ENCODE measurements around the gene MPI. TPM values are rescaled to one million over a fixed set of nuclear protein-coding genes. Genes with fewer than 3 reads are reported as not detected.
"Not testable (repeated sequence)": the region's sequence is repeated elsewhere in the genome, so short reads cannot be mapped to it uniquely, and the experiment has no call there.

The MPI gene
- total and polyA plus RNA-seq, 10 of the 15 experiments (the other 5 are each of a cell fraction or from before 2014, with no cell fraction given): 35.6 to 93.9 (median 44.1) TPM

- TF ChIP-seq CTCF (IDR thresholded peaks at IDR 0.05 in 2 of 3, conservative IDR thresholded peaks at IDR 0.05 in 1 of 3; ENCODE audit: control insufficient read depth in 2 of 3, extremely low read depth in 1 of 3, insufficient read depth in 1 of 3, low read depth in 3 of 3, low read length in 3 of 3): peak in 2 of 3 experiments; percentile 13 to 21; a peak in 1 of 6 replicates
- POLR2A ChIA-PET: interaction anchor here (1.0 to 1.4 kb wide), 6 partner anchors 13 to 156 kb away, joined by 3 to 7 read pairs (median 4); partner anchors contain the start of gene FAM219B
- Histone ChIP-seq H3K4me3 (peak overlapping the region; percentile 54), H3K4me2 (ENCODE audit: control insufficient read depth, insufficient read depth) (peak overlapping the region; percentile 31; the same call in 1 of the 2 replicates), H3K4me1 (ENCODE audit: control insufficient read depth, insufficient read depth, low read length) (peaks cover 12% of the 10 kb centered on the region), H3K79me2 (ENCODE audit: control insufficient read depth, insufficient read depth, low read length) (peaks cover 71% of the 10 kb centered on the region)
- H3K9me3 ChIP-seq (replicated peaks; ENCODE audit: control insufficient read depth, insufficient read depth, low read length); DNase-seq (ENCODE audit: low read depth, low spot score); in situ Hi-C loops (cut with MboI); H3K27me3 ChIP-seq (replicated peaks in 1 of 2; ENCODE audit: control insufficient read depth in 2 of 2, insufficient read depth in 2 of 2, low read length in 1 of 2); H4K20me1 ChIP-seq (ENCODE audit: control insufficient read depth, insufficient read depth); BruUV-seq (replicated peaks); H3K9ac ChIP-seq (ENCODE audit: control insufficient read depth, insufficient read depth, low read length); ATAC-seq; FAIRE-seq; H2AFZ ChIP-seq (ENCODE audit: control insufficient read depth, low read depth, low read length); H3K36me3 ChIP-seq (ENCODE audit: control insufficient read depth in 2 of 2, insufficient read depth in 2 of 2, low read length in 1 of 2); H3K27ac ChIP-seq (ENCODE audit: control insufficient read depth, insufficient read depth): not testable (repeated sequence)
- CTCF ChIA-PET: interaction anchor here (0.7 to 2.9 kb wide), 9 partner anchors 15 to 164 kb away, joined by 3 to 19 read pairs (median 5); partner anchors contain the start of gene FAM219B
- intact Hi-C loops (cut with micrococcal nuclease; ENCODE audit: unreplicated experiment): loop anchor here (10.0 kb wide), 1 partner anchor 710 kb away; the partner anchor contains the start of genes IMP3 and SNX33
- RAD21 ChIA-PET (ENCODE audit: unreplicated experiment): interaction anchor here (0.6 to 1.9 kb wide), 6 partner anchors 29 to 239 kb away, joined by 3 to 7 read pairs (median 6); partner anchors contain the start of genes EDC3 and FAM219B
- SMC1A ChIA-PET (ENCODE audit: uncharacterized antibody, unreplicated experiment): interaction anchor here (0.8 to 2.7 kb wide), 9 partner anchors 15 to 159 kb away, joined by 3 to 9 read pairs (median 3); no protein-coding TSS in a partner anchor
- WGBS (ENCODE audit: insufficient coverage, insufficient replicate concordance, low lambda C conversion rate, missing lambda C conversion rate): 76% methylated on average over 3 of the region's 3 CpGs
Measured at GRCh38 chr15:74935193-74935592, 45.4 kb downstream of the MPI start.

- ChIA-PET SMC1A (ENCODE audit: uncharacterized antibody, unreplicated experiment) (no interaction called here), CTCF (interaction anchor here (0.6 to 0.9 kb wide), 2 partner anchors 39 to 92 kb away, joined by 3 read pairs; no protein-coding TSS in a partner anchor), POLR2A (interaction anchor here (0.6 to 1.2 kb wide), 4 partner anchors 58 to 86 kb away, joined by 3 to 4 read pairs (median 3); partner anchors contain the start of genes PPCDC and SCAMP5), RAD21 (ENCODE audit: unreplicated experiment) (interaction anchor here (1.0 to 1.6 kb wide), 2 partner anchors 35 to 149 kb away, joined by 3 to 8 read pairs; no protein-coding TSS in a partner anchor)
- ATAC-seq (no peak), DNase-seq (ENCODE audit: low read depth, low spot score) (no peak), FAIRE-seq (no peak)
- Histone ChIP-seq H2AFZ (ENCODE audit: control insufficient read depth, low read depth, low read length) (peak overlapping the region; percentile 67; the same call in 1 of the 2 replicates), H3K79me2 (ENCODE audit: control insufficient read depth, insufficient read depth, low read length) (peaks cover 54% of the 10 kb centered on the region), H3K36me3 (ENCODE audit: control insufficient read depth in 2 of 2, insufficient read depth in 2 of 2, low read length in 1 of 2) (no peaks in the 10 kb centered on the region), H3K4me1 (ENCODE audit: control insufficient read depth, insufficient read depth, low read length) (peaks cover 6% of the 10 kb centered on the region), H3K27ac (ENCODE audit: control insufficient read depth, insufficient read depth) (peak overlapping the region; percentile 91), H3K9ac (ENCODE audit: control insufficient read depth, insufficient read depth, low read length) (peak overlapping the region; percentile 96), H3K4me2 (ENCODE audit: control insufficient read depth, insufficient read depth) (peak overlapping the region; percentile 73; the same call in 1 of the 2 replicates), H3K4me3 (peak overlapping the region; percentile 83), H4K20me1 (ENCODE audit: control insufficient read depth, insufficient read depth) (no peaks in the 10 kb centered on the region), H3K9me3 (replicated peaks; ENCODE audit: control insufficient read depth, insufficient read depth, low read length) (no peaks in the 10 kb centered on the region), H3K27me3 (replicated peaks in 1 of 2; ENCODE audit: control insufficient read depth in 2 of 2, insufficient read depth in 2 of 2, low read length in 1 of 2) (no peaks in the 10 kb centered on the region)
- intact Hi-C loops (cut with micrococcal nuclease; ENCODE audit: unreplicated experiment): loop anchor here (10.0 kb wide), 1 partner anchor 708 kb away; the partner anchor contains the start of genes IMP3 and SNX33
- 2% methylated on average over 18 of the region's 18 CpGs for WGBS (ENCODE audit: insufficient coverage, insufficient replicate concordance, low lambda C conversion rate, missing lambda C conversion rate)
- TF ChIP-seq ZNF274 (IDR thresholded peaks at IDR 0.05; ENCODE audit: insufficient read depth, insufficient read length): no peak
- TF ChIP-seq E4F1 (IDR thresholded peaks at IDR 0.05; ENCODE audit: borderline replicate concordance, partially characterized antibody): no peak
- no peak for TF ChIP-seq BCL3 (IDR thresholded peaks at IDR 0.05; ENCODE audit: borderline replicate concordance, insufficient read depth, low read depth, low read length, poor library complexity, severe bottlenecking)
- TF ChIP-seq MAX (IDR thresholded peaks at IDR 0.05; ENCODE audit: low read depth, low read length): 0 out of 2 replicates have a peak, but pooled peaks have one; percentile 11
- in situ Hi-C loops (cut with MboI): no loop called here
- no TSS peak for BruUV-seq (replicated peaks)
Measured at GRCh38 chr15:74937272-74937589, 47.4 kb downstream of the MPI start.

Data from GM12878 (cell line).